ENCODE measurements around the gene POU2AF1.

- TF ChIP-seq POLR2A (IDR thresholded peaks at IDR 0.05) (no peak), POLR2AphosphoS5 (IDR thresholded peaks at IDR 0.05; ENCODE audit: insufficient read depth in 1 of 2, low read depth in 1 of 2) (no peak)
- TF ChIP-seq, protein P1, sequence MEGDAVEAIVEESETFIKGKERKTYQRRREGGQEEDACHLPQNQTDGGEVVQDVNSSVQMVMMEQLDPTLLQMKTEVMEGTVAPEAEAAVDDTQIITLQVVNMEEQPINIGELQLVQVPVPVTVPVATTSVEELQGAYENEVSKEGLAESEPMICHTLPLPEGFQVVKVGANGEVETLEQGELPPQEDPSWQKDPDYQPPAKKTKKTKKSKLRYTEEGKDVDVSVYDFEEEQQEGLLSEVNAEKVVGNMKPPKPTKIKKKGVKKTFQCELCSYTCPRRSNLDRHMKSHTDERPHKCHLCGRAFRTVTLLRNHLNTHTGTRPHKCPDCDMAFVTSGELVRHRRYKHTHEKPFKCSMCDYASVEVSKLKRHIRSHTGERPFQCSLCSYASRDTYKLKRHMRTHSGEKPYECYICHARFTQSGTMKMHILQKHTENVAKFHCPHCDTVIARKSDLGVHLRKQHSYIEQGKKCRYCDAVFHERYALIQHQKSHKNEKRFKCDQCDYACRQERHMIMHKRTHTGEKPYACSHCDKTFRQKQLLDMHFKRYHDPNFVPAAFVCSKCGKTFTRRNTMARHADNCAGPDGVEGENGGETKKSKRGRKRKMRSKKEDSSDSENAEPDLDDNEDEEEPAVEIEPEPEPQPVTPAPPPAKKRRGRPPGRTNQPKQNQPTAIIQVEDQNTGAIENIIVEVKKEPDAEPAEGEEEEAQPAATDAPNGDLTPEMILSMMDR (IDR thresholded peaks at IDR 0.05), result no peak
Measured at GRCh38 chr11:111395081-111395480, 16.0 kb upstream of the POU2AF1 start.

Measured in vagina (tissue), 2 donors.